PFSK-1 (cell line): Measurements from ENCODE around the gene SHISAL1.

Experiments
- POLR2AphosphoS5 ChIP-seq: IDR thresholded peaks from 2 replicates; pipeline ENCODE4 v1.6.1; 2012; ENCODE audit warnings: low read depth, mild to moderate bottlenecking, control low read depth, low read length, moderate library complexity
- SIN3A ChIP-seq: IDR thresholded peaks from 2 replicates; pipeline ENCODE4 v1.6.1; 2012; ENCODE audit warnings: mild to moderate bottlenecking, low read length, moderate library complexity, borderline replicate concordance; ENCODE audit not compliant: insufficient read depth
- TAF1 ChIP-seq: IDR thresholded peaks from 2 replicates; pipeline ENCODE4 v1.6.1; 2012; ENCODE audit warnings: low read length, control low read depth, borderline replicate concordance; ENCODE audit not compliant: insufficient read depth
- TF ChIP-seq, protein P1 (sequence below), 2 experiments: IDR thresholded peaks; 2 replicates each; pipeline versions ENCODE4 v1.6.1 to v1.8.0; 2011 to 2012; ENCODE audit warnings: low read depth in 2 of 2, low read length in 2 of 2, control low read depth in 1 of 2, inconsistent platforms in 1 of 2, mild to moderate bottlenecking in 1 of 2, moderate library complexity in 1 of 2; ENCODE audit not compliant: insufficient read depth in 1 of 2

DNA sequence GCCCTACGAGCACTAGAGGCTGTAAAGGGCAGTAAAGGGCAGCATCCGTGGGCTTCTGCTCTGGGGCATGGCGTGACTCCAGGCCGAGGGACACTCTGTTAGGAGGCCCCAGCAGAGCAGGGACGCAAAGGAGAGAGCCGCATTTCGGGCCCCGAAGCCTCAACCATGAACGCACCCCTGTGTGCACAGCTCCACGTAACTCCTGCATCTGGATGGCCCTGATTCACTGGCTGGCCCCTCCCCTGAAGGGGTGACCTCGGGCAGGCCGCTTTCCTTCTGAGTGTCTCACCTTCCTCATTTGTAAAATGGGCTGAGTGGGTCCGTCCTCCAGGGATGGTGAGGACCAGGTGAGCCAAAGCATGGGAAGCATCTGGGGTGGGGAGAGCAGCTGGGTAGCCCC lies 13.6 kb downstream of the SHISAL1 start:
- TF ChIP-seq TAF1, result no peak
- no peak for TF ChIP-seq POLR2AphosphoS5
- no peak for TF ChIP-seq SIN3A
- TF ChIP-seq, protein P1, sequence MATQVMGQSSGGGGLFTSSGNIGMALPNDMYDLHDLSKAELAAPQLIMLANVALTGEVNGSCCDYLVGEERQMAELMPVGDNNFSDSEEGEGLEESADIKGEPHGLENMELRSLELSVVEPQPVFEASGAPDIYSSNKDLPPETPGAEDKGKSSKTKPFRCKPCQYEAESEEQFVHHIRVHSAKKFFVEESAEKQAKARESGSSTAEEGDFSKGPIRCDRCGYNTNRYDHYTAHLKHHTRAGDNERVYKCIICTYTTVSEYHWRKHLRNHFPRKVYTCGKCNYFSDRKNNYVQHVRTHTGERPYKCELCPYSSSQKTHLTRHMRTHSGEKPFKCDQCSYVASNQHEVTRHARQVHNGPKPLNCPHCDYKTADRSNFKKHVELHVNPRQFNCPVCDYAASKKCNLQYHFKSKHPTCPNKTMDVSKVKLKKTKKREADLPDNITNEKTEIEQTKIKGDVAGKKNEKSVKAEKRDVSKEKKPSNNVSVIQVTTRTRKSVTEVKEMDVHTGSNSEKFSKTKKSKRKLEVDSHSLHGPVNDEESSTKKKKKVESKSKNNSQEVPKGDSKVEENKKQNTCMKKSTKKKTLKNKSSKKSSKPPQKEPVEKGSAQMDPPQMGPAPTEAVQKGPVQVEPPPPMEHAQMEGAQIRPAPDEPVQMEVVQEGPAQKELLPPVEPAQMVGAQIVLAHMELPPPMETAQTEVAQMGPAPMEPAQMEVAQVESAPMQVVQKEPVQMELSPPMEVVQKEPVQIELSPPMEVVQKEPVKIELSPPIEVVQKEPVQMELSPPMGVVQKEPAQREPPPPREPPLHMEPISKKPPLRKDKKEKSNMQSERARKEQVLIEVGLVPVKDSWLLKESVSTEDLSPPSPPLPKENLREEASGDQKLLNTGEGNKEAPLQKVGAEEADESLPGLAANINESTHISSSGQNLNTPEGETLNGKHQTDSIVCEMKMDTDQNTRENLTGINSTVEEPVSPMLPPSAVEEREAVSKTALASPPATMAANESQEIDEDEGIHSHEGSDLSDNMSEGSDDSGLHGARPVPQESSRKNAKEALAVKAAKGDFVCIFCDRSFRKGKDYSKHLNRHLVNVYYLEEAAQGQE (IDR thresholded peaks at IDR 0.05; ENCODE audit: insufficient read depth in 1 of 2, low read depth in 2 of 2, low read length in 2 of 2), result no peak
